Neural cell (in vitro differentiated cells): Measurements from ENCODE around the gene NCBP3. TPM values are rescaled to one million over a fixed set of nuclear protein-coding genes. Genes with fewer than 3 reads are reported as not detected.
A peak's percentile ranks its signal among the peaks of the same experiment; 100 is the strongest.

ENCODE experiments used
- H2AFZ ChIP-seq: fragments of 200-600, 300-800 bp; sonication (generic), shearing (Covaris generic); 2 replicates; pipeline ENCODE4 v1.6.0; 2014; ENCODE audit warnings: low read depth, mild to moderate bottlenecking, antibody characterized with exemption, low read length, moderate library complexity
- H3F3A ChIP-seq: fragments of 200-600 bp; shearing (Covaris generic); 2 replicates; pipeline ENCODE4 v1.6.1; 2016; ENCODE audit warnings: mild to moderate bottlenecking, moderate library complexity, mixed read lengths, antibody characterized with exemption, low read length; ENCODE audit not compliant: insufficient read depth, poor library complexity, severe bottlenecking
- H3K27ac ChIP-seq: fragments of 200-600, 300-800 bp; sonication (generic), shearing (Covaris generic); 2 replicates; pipeline ENCODE4 v1.5.1; 2014; ENCODE audit warnings: mild to moderate bottlenecking, low read length, moderate library complexity
- H3K27me3 ChIP-seq: fragments of 300-800, 200-600 bp; sonication (generic), shearing (Covaris generic); 2 replicates; pipeline ENCODE4 v1.6.0; 2014; ENCODE audit warnings: mild to moderate bottlenecking, low read depth, low read length, moderate library complexity; ENCODE audit not compliant: insufficient read depth
- H3K36me3 ChIP-seq: fragments of 300-800, 200-600 bp; sonication (generic), shearing (Covaris generic); 2 replicates; pipeline ENCODE4 v1.5.1; 2014; ENCODE audit warnings: mild to moderate bottlenecking, antibody characterized with exemption, low read length, moderate library complexity; ENCODE audit not compliant: insufficient read depth
- H3K4me2 ChIP-seq: fragments of 300-800, 200-600 bp; sonication (generic), shearing (Covaris generic); 2 replicates; pipeline ENCODE4 v1.6.0; 2014; ENCODE audit warnings: mild to moderate bottlenecking, low read length
- H3K4me3 ChIP-seq: fragments of 300-800, 200-600 bp; sonication (generic), shearing (Covaris generic); 2 replicates; pipeline ENCODE4 v1.5.1; 2014; ENCODE audit warnings: mild to moderate bottlenecking, low read length, moderate library complexity
- H3K79me2 ChIP-seq: fragments of 200-600 bp; shearing (Covaris generic); replicated peaks from 2 replicates; pipeline ENCODE4 v1.6.0; 2014; ENCODE audit warnings: mild to moderate bottlenecking, low read length, moderate library complexity; ENCODE audit not compliant: insufficient read depth
- H3K9ac ChIP-seq: fragments of 300-800, 200-600 bp; sonication (generic), shearing (Covaris generic); 2 replicates; pipeline ENCODE4 v1.6.1; 2016; ENCODE audit warnings: mild to moderate bottlenecking, low read length, mixed read lengths
- H3K9me2 ChIP-seq: fragments of 200-600 bp; shearing (Covaris generic); 2 replicates; pipeline ENCODE4 v1.6.1; 2016; ENCODE audit warnings: mild to moderate bottlenecking, low read length, mixed read lengths; ENCODE audit not compliant: insufficient read depth
- H3K9me3 ChIP-seq: fragments of 200-600, 300-800 bp; sonication (generic), shearing (Covaris generic); 2 replicates; pipeline ENCODE4 v1.6.1; 2016; ENCODE audit warnings: mild to moderate bottlenecking, mixed run types, low read length, moderate library complexity, mixed read lengths
- H4K20me1 ChIP-seq: fragments of 200-600 bp; shearing (Covaris generic); 2 replicates; pipeline ENCODE4 v1.6.1; 2016; ENCODE audit warnings: mild to moderate bottlenecking, mixed run types; ENCODE audit not compliant: insufficient read depth
- CTCF ChIP-seq: fragments of 450-650 bp; IDR thresholded peaks from 2 replicates; pipeline ENCODE4 v1.5.1; 2014; ENCODE audit warnings: antibody characterized with exemption, mild to moderate bottlenecking, moderate library complexity; ENCODE audit not compliant: poor library complexity, severe bottlenecking
- EP300 ChIP-seq: fragments of 450-650 bp; conservative IDR thresholded peaks from 2 replicates; pipeline ENCODE4 v1.6.1; 2014; ENCODE audit warnings: antibody characterized with exemption, mild to moderate bottlenecking, moderate library complexity; ENCODE audit not compliant: poor library complexity, severe bottlenecking
- EZH2 ChIP-seq: fragments of 200-600, 300-800 bp; shearing (Covaris generic), sonication (generic); IDR thresholded peaks from 2 replicates; pipeline ENCODE4 v1.6.1; 2014; ENCODE audit warnings: antibody characterized with exemption, low read length, borderline replicate concordance, mild to moderate bottlenecking; ENCODE audit not compliant: insufficient read depth, poor library complexity, severe bottlenecking
- MXI1 ChIP-seq: fragments of 450-650 bp; conservative IDR thresholded peaks from 2 replicates; pipeline ENCODE4 v1.6.1; 2014; ENCODE audit warnings: antibody characterized with exemption, mild to moderate bottlenecking; ENCODE audit not compliant: poor library complexity, severe bottlenecking
- POLR2AphosphoS5 ChIP-seq: IDR thresholded peaks from 2 replicates; pipeline ENCODE4 v1.6.1; 2012
- RAD21 ChIP-seq: fragments of 450-650 bp; conservative IDR thresholded peaks from 2 replicates; pipeline ENCODE4 v1.6.1; 2014; ENCODE audit warnings: antibody characterized with exemption, mild to moderate bottlenecking, moderate library complexity
- REST ChIP-seq: IDR thresholded peaks from 2 replicates; pipeline ENCODE4 v1.6.1; 2012; ENCODE audit warnings: borderline replicate concordance
- SMC3 ChIP-seq: fragments of 450-650 bp; conservative IDR thresholded peaks from 2 replicates; pipeline ENCODE4 v1.6.1; 2014; ENCODE audit warnings: antibody characterized with exemption, mild to moderate bottlenecking, moderate library complexity; ENCODE audit not compliant: poor library complexity
- TAF1 ChIP-seq: IDR thresholded peaks from 2 replicates; pipeline ENCODE4 v1.6.1; 2012; ENCODE audit warnings: low read depth
- polyA plus RNA-seq: library from polyadenylated mRNA; depleted of rRNA; stranded (reverse); fragments of >200 nt; gene quantifications from 2 replicates; pipeline ENCODE4 v1.2.3, GENCODE V29; 2014

The NCBP3 gene
- polyA plus RNA-seq, 1 donor from 2014 or later: 132 TPM

DNA sequence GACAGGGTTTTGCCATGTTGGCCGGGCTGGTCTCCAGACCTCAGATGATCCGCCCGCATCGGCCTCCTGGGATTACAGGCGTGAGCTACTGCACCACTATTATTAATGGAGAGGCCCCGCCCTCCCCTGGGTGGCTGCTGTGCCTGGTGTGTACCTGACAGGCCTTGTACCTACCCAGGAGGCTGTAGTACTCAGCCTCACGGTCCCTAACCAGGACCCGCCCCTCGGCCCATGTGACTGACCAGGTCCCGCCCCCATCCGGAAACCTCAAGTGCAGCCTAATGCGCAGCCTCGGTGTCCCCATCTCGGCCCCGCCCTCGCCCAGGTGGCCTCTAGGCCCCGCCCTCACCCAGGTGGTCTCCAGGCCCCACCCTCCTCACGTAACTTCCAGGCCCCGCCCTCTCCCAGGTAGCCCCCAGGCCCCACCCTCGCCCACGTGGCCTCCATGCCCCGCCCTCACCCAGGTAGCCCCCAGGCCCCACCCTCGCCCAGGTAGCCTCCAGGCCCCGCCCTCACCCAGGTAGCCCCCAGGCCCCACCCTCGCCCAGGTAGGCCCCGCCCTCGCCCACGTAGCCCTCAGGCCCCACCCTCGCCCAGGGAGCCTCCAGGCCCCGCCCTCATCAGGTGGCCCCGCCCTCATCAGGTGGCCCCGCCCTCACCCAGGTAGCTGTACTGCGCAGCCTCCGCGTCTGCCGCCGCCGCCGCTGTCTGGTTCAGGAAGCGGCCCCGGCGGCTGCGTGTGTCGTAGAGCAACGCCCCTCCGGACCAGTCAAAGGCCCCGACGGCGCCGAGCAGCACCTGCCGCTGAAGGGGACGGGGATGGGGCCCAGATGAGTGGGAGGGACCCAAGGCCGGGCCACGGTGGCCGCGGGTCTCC, 91.3 kb downstream of the NCBP3 start:
- Histone ChIP-seq H2AFZ (no peak overlapping the region), H3K9me3 (no peaks in the 10 kb centered on the region), H3K27me3 (no peaks in the 10 kb centered on the region), H3K9ac (peak overlapping the region; percentile 23), H3F3A (no peaks in the 10 kb centered on the region), H4K20me1 (no peaks in the 10 kb centered on the region), H3K4me3 (peak overlapping the region; percentile 51), H3K4me2 (no peak overlapping the region), H3K27ac (no peak overlapping the region), H3K79me2 (no peaks in the 10 kb centered on the region), H3K36me3 (no peaks in the 10 kb centered on the region), H3K9me2 (no peaks in the 10 kb centered on the region)
- no peak for TF ChIP-seq MXI1

- H3F3A ChIP-seq: no peaks in the 10 kb centered on the region
- H3K4me3 ChIP-seq: no peak overlapping the region
- no peaks in the 10 kb centered on the region for H3K9me2 ChIP-seq
- TF ChIP-seq CTCF (no peak), RAD21 (no peak), TAF1 (no peak), REST (no peak), EP300 (no peak), SMC3 (no peak), EZH2 (no peak), MXI1 (no peak), POLR2AphosphoS5 (no peak)
- H3K27ac ChIP-seq: no peak overlapping the region
- no peaks in the 10 kb centered on the region for H3K79me2 ChIP-seq
- no peak overlapping the region for H3K4me2 ChIP-seq
- no peaks in the 10 kb centered on the region for H4K20me1 ChIP-seq
- no peaks in the 10 kb centered on the region for H3K9me3 ChIP-seq
- H3K9ac ChIP-seq: no peak overlapping the region
- no peaks in the 10 kb centered on the region for H3K27me3 ChIP-seq
- no peaks in the 10 kb centered on the region for H3K36me3 ChIP-seq
- no peak overlapping the region for H2AFZ ChIP-seq
Observed at GRCh38 chr17:3754066-3754457, 92.0 kb downstream of the NCBP3 start.
